Hepatocyte (in vitro differentiated cells): ENCODE data around the gene SLC39A10.

Experiments used
- CTCF ChIP-seq: fragments of 200-600 bp; sonication (generic); IDR thresholded peaks from 2 replicates; pipeline ENCODE4 v1.5.1; 2016; ENCODE audit warnings: antibody characterized with exemption, mild to moderate bottlenecking; ENCODE audit not compliant: poor library complexity
- EZH2 ChIP-seq: fragments of 200-600 bp; sonication (generic); IDR thresholded peaks from 2 replicates; pipeline ENCODE4 v1.6.1; 2016; ENCODE audit warnings: antibody characterized with exemption, mild to moderate bottlenecking, borderline replicate concordance

- TF ChIP-seq CTCF, result no peak
- TF ChIP-seq EZH2, result no peak
These were observed 111.4 kb downstream of the SLC39A10 start for GRCh38 chr2:195768431-195768830.
